HepG2 (cell line): ENCODE measurements around the gene PRUNE1. TPM values are rescaled to one million over a fixed set of nuclear protein-coding genes. Genes with fewer than 3 reads are reported as not detected.

Experiments used
- ASH2L ChIP-seq: fragments of 300-600, 200-600 bp; sonication (generic); IDR thresholded peaks from 2 replicates; pipeline ENCODE4 v1.7.0; 2017; ENCODE audit warnings: low read depth, mild to moderate bottlenecking, moderate library complexity, mixed read lengths, low read length; ENCODE audit not compliant: insufficient read length
- ISX ChIP-seq: sonication (generic); formaldehyde crosslinking; conservative IDR thresholded peaks from 2 replicates; pipeline ENCODE4 v1.5.0; 2020; ENCODE audit warnings: missing genetic modification reagents
- KLF6 ChIP-seq: IDR thresholded peaks from 2 replicates; pipeline ENCODE4 v1.8.0; 2016; ENCODE audit warnings: missing biosample characterization, missing genetic modification reagents
- PTBP1 ChIP-seq: fragments of 200-400 bp; formaldehyde crosslinking; IDR thresholded peaks from 2 replicates; pipeline ENCODE4 v1.6.1; 2018; ENCODE audit warnings: low read length, low read depth; ENCODE audit not compliant: poor library complexity, severe bottlenecking
- SRSF1 ChIP-seq: fragments of 200-400 bp; formaldehyde crosslinking; optimal IDR thresholded peaks from 2 replicates; pipeline ENCODE3; 2017; ENCODE audit warnings: mild to moderate bottlenecking, low read depth, low read length, moderate library complexity
- TEAD3 ChIP-seq: optimal IDR thresholded peaks from 2 replicates; pipeline ENCODE3; 2016; ENCODE audit warnings: borderline replicate concordance
- YEATS2 ChIP-seq: sonication (generic); formaldehyde crosslinking; IDR thresholded peaks from 2 replicates; pipeline ENCODE4 v1.4.0; 2020; ENCODE audit warnings: missing genetic modification reagents, borderline replicate concordance
- YEATS4 ChIP-seq: sonication (generic); formaldehyde crosslinking; IDR thresholded peaks from 2 replicates; pipeline ENCODE4 v1.4.0; 2020; ENCODE audit warnings: missing genetic modification reagents, borderline replicate concordance
- ZNF550 ChIP-seq: sonication (generic); formaldehyde crosslinking; IDR thresholded peaks from 2 replicates; pipeline ENCODE4 v1.4.0; 2020; ENCODE audit warnings: mild to moderate bottlenecking, missing genetic modification reagents, borderline replicate concordance
- ZNF674 ChIP-seq: sonication (generic); formaldehyde crosslinking; IDR thresholded peaks from 2 replicates; pipeline ENCODE4 v1.5.0; 2020; ENCODE audit warnings: low read depth, mild to moderate bottlenecking, missing genetic modification reagents
- ZNF883 ChIP-seq: sonication (generic); formaldehyde crosslinking; IDR thresholded peaks from 2 replicates; pipeline ENCODE4 v1.5.1; 2020; ENCODE audit warnings: mild to moderate bottlenecking, missing genetic modification reagents; ENCODE audit errors: not compliant biosample characterization
- polyA plus RNA-seq, 8 experiments: library from polyadenylated mRNA; depleted of rRNA in 3 of 8; stranded (reverse) in 7 of 8; unstranded in 1 of 8; fragments of >200 nt; fragmentation: Illumina TruSeq in 4 of 8; extraction: Trizol in 4 of 8; gene quantifications; 2 replicates each; pipeline versions ENCODE4 v1.2.1 to v1.2.3, GENCODE V29; 2011 to 2016; ENCODE audit warnings: low read depth in 4 of 8, missing spikeins in 1 of 8, mixed read lengths in 1 of 8; ENCODE audit not compliant: insufficient read depth in 1 of 8
- total RNA-seq, 5 experiments: library from RNA; depleted of rRNA; stranded (reverse); fragments of >200 nt; fragmentation: Illumina TruSeq; extraction: Trizol; gene quantifications; 2 replicates each; pipeline ENCODE4 v1.2.3, GENCODE V29; 2016; ENCODE audit warnings: low read depth in 1 of 5
- TF ChIP-seq, protein P1 (sequence below): sonication (generic); formaldehyde crosslinking; IDR thresholded peaks from 2 replicates; pipeline ENCODE4 v1.4.0; 2020; ENCODE audit warnings: mild to moderate bottlenecking, missing genetic modification reagents, borderline replicate concordance
- TF ChIP-seq, protein P2 (sequence below): sonication (generic); formaldehyde crosslinking; IDR thresholded peaks from 2 replicates; pipeline ENCODE4 v1.4.0; 2020; ENCODE audit warnings: missing genetic modification reagents
- TF ChIP-seq, protein P3 (sequence below): sonication (generic); formaldehyde crosslinking; conservative IDR thresholded peaks from 2 replicates; pipeline ENCODE4 v1.8.1; 2023; ENCODE audit warnings: missing genetic modification reagents
- TF ChIP-seq, protein P4 (sequence below): sonication (generic); formaldehyde crosslinking; IDR thresholded peaks from 2 replicates; pipeline ENCODE4 v1.4.0; 2020; ENCODE audit warnings: missing genetic modification reagents, low read depth, mild to moderate bottlenecking, borderline replicate concordance
- TF ChIP-seq, protein P5 (sequence below): sonication (generic); formaldehyde crosslinking; IDR thresholded peaks from 2 replicates; pipeline ENCODE4 v1.8.1; 2023; ENCODE audit warnings: mild to moderate bottlenecking, inconsistent platforms, moderate library complexity, missing genetic modification reagents, borderline replicate concordance
- TF ChIP-seq, protein P6 (sequence below): sonication (generic); formaldehyde crosslinking; IDR thresholded peaks from 2 replicates; pipeline ENCODE4 v1.8.1; 2023; ENCODE audit warnings: mild to moderate bottlenecking, missing genetic modification reagents, borderline replicate concordance

Gene PRUNE1
- total and polyA plus RNA-seq, 2 of the 13 experiments (the other 11 are each of a cell fraction or from before 2014, with no cell fraction given) = 19.0 to 31.9 TPM

DNA sequence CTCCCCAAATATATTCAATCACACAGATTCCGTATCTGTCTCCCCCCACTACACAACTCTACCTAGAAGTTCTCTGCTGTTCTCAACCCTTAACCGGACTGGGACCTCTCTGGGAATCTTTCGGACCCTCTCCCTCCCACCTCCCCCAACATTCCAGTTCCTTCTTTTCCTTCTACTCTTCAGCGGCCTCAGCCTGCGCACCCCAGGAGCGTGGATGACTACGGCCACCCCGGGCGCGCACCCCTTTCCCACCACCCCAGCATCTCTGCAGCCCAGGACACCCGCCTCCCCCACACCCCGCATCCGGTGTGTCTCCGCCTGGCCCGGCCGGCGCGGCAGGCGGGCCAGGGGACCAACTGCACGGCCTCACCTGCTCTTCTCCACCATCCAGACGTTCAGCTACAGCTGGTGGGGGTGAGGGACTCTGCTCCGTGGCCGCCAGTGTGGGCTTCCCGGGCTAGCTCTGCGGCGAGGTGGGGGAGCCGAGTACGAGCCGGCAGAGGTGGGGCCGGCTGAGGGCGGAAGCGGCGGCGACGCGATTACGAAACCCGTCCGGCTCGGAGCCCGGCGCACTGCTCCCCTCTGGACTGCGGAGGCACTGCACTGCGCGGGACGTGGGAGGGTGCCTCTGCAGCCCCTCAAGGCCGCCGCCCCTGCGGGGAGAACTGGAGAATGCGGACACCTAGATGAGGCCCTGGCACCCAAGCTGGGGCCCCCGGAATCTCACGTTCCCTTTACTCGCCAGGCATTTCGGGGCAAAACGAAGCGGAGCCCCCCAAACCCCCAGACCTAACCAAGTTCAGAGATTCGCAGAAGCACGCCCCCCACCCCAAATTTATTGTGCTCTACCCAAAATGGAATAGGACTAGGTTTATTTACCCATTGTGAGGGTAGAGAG is 51.1 kb downstream of the PRUNE1 start, which contains the start of gene CDC42SE1 (continued):
- TF ChIP-seq, protein P1, sequence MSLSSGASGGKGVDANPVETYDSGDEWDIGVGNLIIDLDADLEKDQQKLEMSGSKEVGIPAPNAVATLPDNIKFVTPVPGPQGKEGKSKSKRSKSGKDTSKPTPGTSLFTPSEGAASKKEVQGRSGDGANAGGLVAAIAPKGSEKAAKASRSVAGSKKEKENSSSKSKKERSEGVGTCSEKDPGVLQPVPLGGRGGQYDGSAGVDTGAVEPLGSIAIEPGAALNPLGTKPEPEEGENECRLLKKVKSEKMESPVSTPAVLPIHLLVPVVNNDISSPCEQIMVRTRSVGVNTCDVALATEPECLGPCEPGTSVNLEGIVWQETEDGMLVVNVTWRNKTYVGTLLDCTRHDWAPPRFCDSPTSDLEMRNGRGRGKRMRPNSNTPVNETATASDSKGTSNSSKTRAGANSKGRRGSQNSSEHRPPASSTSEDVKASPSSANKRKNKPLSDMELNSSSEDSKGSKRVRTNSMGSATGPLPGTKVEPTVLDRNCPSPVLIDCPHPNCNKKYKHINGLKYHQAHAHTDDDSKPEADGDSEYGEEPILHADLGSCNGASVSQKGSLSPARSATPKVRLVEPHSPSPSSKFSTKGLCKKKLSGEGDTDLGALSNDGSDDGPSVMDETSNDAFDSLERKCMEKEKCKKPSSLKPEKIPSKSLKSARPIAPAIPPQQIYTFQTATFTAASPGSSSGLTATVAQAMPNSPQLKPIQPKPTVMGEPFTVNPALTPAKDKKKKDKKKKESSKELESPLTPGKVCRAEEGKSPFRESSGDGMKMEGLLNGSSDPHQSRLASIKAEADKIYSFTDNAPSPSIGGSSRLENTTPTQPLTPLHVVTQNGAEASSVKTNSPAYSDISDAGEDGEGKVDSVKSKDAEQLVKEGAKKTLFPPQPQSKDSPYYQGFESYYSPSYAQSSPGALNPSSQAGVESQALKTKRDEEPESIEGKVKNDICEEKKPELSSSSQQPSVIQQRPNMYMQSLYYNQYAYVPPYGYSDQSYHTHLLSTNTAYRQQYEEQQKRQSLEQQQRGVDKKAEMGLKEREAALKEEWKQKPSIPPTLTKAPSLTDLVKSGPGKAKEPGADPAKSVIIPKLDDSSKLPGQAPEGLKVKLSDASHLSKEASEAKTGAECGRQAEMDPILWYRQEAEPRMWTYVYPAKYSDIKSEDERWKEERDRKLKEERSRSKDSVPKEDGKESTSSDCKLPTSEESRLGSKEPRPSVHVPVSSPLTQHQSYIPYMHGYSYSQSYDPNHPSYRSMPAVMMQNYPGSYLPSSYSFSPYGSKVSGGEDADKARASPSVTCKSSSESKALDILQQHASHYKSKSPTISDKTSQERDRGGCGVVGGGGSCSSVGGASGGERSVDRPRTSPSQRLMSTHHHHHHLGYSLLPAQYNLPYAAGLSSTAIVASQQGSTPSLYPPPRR (CRISPR knock-in tag) = no peak
- peak; percentile 57 for TF ChIP-seq SRSF1
- TF ChIP-seq ZNF674 (CRISPR knock-in tag) = no peak; the same call in 1 of the 2 replicates
- TF ChIP-seq PTBP1 = no peak
- TF ChIP-seq, protein P2, sequence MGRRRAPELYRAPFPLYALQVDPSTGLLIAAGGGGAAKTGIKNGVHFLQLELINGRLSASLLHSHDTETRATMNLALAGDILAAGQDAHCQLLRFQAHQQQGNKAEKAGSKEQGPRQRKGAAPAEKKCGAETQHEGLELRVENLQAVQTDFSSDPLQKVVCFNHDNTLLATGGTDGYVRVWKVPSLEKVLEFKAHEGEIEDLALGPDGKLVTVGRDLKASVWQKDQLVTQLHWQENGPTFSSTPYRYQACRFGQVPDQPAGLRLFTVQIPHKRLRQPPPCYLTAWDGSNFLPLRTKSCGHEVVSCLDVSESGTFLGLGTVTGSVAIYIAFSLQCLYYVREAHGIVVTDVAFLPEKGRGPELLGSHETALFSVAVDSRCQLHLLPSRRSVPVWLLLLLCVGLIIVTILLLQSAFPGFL (CRISPR knock-in tag) = no peak
- TF ChIP-seq, protein P3, sequence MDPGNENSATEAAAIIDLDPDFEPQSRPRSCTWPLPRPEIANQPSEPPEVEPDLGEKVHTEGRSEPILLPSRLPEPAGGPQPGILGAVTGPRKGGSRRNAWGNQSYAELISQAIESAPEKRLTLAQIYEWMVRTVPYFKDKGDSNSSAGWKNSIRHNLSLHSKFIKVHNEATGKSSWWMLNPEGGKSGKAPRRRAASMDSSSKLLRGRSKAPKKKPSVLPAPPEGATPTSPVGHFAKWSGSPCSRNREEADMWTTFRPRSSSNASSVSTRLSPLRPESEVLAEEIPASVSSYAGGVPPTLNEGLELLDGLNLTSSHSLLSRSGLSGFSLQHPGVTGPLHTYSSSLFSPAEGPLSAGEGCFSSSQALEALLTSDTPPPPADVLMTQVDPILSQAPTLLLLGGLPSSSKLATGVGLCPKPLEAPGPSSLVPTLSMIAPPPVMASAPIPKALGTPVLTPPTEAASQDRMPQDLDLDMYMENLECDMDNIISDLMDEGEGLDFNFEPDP (CRISPR knock-in tag) = no peak
- TF ChIP-seq ZNF883 = peak; percentile 30
- peak; percentile 44; the same call in 1 of the 2 replicates for TF ChIP-seq YEATS2 (CRISPR knock-in tag)
- TF ChIP-seq ZNF550 (CRISPR knock-in tag) = 0 out of 2 replicates have a peak, but pooled peaks have one; percentile 88
- peak; percentile 91 for TF ChIP-seq KLF6 (CRISPR knock-in tag)
- TF ChIP-seq TEAD3 = no peak
- TF ChIP-seq YEATS4 (CRISPR knock-in tag) = peak; percentile 66; the same call in 1 of the 2 replicates
- TF ChIP-seq, protein P4, sequence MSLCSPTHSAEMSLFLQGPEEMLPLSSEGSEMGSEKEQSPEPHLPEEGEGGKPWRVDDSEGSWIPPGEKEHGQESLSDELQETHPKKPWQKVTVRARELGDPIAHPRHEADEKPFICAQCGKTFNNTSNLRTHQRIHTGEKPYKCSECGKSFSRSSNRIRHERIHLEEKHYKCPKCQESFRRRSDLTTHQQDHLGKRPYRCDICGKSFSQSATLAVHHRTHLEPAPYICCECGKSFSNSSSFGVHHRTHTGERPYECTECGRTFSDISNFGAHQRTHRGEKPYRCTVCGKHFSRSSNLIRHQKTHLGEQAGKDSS (CRISPR knock-in tag) = peak; percentile 65; the same call in 1 of the 2 replicates
- peak; percentile 78 for TF ChIP-seq ASH2L
- TF ChIP-seq, protein P5, sequence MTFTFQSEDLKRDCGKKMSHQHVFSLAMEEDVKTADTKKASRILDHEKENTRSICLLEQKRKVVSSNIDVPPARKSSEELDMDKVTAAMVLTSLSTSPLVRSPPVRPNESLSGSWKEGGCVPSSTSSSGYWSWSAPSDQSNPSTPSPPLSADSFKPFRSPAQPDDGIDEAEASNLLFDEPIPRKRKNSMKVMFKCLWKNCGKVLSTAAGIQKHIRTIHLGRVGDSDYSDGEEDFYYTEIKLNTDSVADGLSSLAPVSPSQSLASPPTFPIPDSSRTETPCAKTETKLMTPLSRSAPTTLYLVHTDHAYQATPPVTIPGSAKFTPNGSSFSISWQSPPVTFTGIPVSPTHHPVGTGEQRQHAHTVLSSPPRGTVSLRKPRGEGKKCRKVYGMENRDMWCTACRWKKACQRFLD (CRISPR knock-in tag) = no peak
- TF ChIP-seq, protein P6, sequence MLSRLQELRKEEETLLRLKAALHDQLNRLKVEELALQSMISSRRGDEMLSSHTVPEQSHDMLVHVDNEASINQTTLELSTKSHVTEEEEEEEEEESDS (CRISPR knock-in tag) = no peak
- TF ChIP-seq ISX (CRISPR knock-in tag) = no peak
